Measurements from ENCODE around the gene OR1I1.
A peak's percentile ranks its signal among the peaks of the same experiment; 100 is the strongest.

Gene OR1I1

GRCh38 chr19:15118248-15118647 is 36.2 kb downstream of the OR1I1 start:
- Mint-ChIP-seq H3K36me3 (ENCODE audit: low read depth) (peaks cover 52% of the 10 kb centered on the region), H3K4me3 (no peak overlapping the region), H3K27me3 (ENCODE audit: low read depth) (no peaks in the 10 kb centered on the region), H3K9me3 (no peaks in the 10 kb centered on the region), H3K4me1 (ENCODE audit: low read depth) (no peaks in the 10 kb centered on the region), H3K27ac (no peak overlapping the region)
- no peak for DNase-seq (ENCODE audit: low spot score)

GRCh38 chr19:15118789-15119494 is 36.9 kb downstream of the OR1I1 start:
- Mint-ChIP-seq H3K4me1 (ENCODE audit: low read depth) (no peaks in the 10 kb centered on the region), H3K27me3 (ENCODE audit: low read depth) (no peaks in the 10 kb centered on the region), H3K36me3 (ENCODE audit: low read depth) (peaks cover 53% of the 10 kb centered on the region), H3K4me3 (no peak overlapping the region), H3K27ac (no peak overlapping the region), H3K9me3 (no peaks in the 10 kb centered on the region)
- no peak for DNase-seq (ENCODE audit: low spot score)

DNA sequence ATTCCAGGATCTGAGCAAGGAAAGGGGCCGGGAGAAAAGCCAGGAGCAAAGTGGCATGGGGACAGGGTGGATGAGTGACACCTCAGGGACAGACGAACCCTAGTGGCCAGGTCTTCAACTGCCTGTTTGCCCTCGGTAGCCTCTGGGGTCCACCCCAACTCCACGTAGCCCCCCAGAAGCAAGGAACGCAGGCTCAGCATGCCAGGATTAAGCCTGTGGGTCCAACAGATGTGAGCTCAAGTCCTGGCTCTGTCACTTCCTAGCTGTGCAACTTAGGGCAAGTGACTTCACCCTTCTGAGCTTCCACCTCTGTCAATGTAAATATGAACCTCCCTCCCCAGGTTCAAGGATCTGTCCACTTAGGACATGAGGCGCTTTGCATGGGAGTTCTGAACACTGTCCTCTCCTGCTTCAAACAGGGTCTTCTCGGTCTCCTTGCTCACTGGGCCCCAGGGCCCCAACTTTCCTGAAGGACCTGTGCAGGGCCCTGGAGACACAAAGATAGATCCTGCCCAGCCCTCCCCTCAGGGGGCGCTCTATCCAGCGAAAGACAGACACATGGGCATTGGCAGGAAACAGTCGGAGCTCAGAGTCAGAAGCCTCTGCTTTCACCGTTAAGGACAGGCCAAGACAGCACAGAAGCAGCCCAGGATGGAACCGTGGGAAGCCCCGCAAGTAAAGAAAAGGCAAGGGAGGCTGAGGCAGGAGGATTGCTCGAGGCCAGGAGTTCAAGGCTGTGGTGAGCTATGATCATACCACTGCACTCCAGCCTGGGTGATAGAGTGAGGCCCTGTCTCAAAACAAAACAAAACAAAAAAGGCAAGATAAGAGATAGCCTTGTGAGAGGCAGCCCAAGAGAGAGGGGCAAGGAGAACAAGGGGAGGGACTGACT is 38.4 kb downstream of the OR1I1 start:
- no peak for DNase-seq (ENCODE audit: low spot score)
- Mint-ChIP-seq H3K36me3 (ENCODE audit: low read depth) (peaks cover 49% of the 10 kb centered on the region), H3K4me3 (no peak overlapping the region)

GRCh38 chr19:15122331-15123030 is 40.5 kb downstream of the OR1I1 start:
- H3K4me1 Mint-ChIP-seq (ENCODE audit: low read depth), result peaks cover 12% of the 10 kb centered on the region
- no peak overlapping the region for H3K4me3 Mint-ChIP-seq
- no peaks in the 10 kb centered on the region for H3K27me3 Mint-ChIP-seq (ENCODE audit: low read depth)
- no peak for DNase-seq (ENCODE audit: low spot score)
- H3K9me3 Mint-ChIP-seq, result no peaks in the 10 kb centered on the region
- peaks cover 46% of the 10 kb centered on the region for H3K36me3 Mint-ChIP-seq (ENCODE audit: low read depth)
- no peak overlapping the region for H3K27ac Mint-ChIP-seq

More for the DNA sequence above, 38.4 kb downstream of the OR1I1 start:
- no peaks in the 10 kb centered on the region for H3K27me3 Mint-ChIP-seq (ENCODE audit: low read depth)
- H3K9me3 Mint-ChIP-seq, result no peaks in the 10 kb centered on the region
- H3K27ac Mint-ChIP-seq, result no peak overlapping the region
- peaks cover 6% of the 10 kb centered on the region for H3K4me1 Mint-ChIP-seq (ENCODE audit: low read depth)

- Mint-ChIP-seq H3K4me3 (peak overlapping the region; percentile 97), H3K27ac (no peak overlapping the region), H3K27me3 (ENCODE audit: low read depth) (no peaks in the 10 kb centered on the region), H3K9me3 (no peaks in the 10 kb centered on the region), H3K4me1 (ENCODE audit: low read depth) (peaks cover 12% of the 10 kb centered on the region), H3K36me3 (ENCODE audit: low read depth) (peaks cover 39% of the 10 kb centered on the region)
- DNase-seq (ENCODE audit: low spot score), result no peak
Observed at GRCh38 chr19:15123031-15123890, 41.2 kb downstream of the OR1I1 start.

GRCh38 chr19:15123900-15124299 is 41.9 kb downstream of the OR1I1 start:
- H3K4me1 Mint-ChIP-seq (ENCODE audit: low read depth), result peaks cover 13% of the 10 kb centered on the region
- peak overlapping the region; percentile 97 for H3K4me3 Mint-ChIP-seq
- no peaks in the 10 kb centered on the region for H3K27me3 Mint-ChIP-seq (ENCODE audit: low read depth)
- no peak for DNase-seq (ENCODE audit: low spot score)
- peak overlapping the region; percentile 98 for H3K27ac Mint-ChIP-seq
- H3K9me3 Mint-ChIP-seq, result no peaks in the 10 kb centered on the region
- H3K36me3 Mint-ChIP-seq (ENCODE audit: low read depth), result peaks cover 33% of the 10 kb centered on the region

DNA sequence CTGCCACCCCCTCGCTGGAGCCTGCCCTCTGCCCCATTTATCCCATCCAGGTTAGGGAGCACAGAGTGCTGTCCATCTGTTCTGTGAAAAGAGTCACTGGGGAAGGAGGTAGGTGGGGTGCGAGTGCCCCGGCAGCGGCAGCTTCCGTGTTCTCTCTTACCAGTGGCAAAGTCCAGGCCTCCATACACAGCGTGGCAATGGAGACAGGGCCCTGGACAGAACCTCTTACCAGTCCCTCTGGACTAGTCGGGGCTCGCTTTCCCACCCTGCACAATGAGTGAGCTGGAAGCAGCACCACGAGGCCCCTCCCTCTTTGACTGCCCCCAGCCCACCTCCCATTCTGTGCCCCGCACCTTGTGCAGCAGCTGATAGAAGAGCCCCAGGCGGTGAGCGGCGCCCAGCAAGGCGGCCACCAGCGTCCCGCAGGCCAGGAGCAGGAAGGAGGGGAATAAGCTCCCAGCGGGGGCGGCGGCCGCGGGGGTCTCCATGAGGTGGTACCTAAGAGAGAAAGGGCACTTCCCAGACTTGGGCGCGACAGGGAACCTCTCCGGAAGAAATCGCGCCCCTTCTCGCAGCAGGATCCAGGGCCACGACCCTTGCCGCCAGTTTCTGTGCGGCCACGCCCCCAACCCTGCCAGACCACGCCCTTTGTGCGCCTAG is 42.7 kb downstream of the OR1I1 start:
- H3K4me3 Mint-ChIP-seq, result peak overlapping the region; percentile 97
- no peaks in the 10 kb centered on the region for H3K9me3 Mint-ChIP-seq
- peak overlapping the region; percentile 98 for H3K27ac Mint-ChIP-seq
- DNase-seq (ENCODE audit: low spot score), result no peak
- no peaks in the 10 kb centered on the region for H3K27me3 Mint-ChIP-seq (ENCODE audit: low read depth)
- H3K36me3 Mint-ChIP-seq (ENCODE audit: low read depth), result peaks cover 26% of the 10 kb centered on the region
- peaks cover 18% of the 10 kb centered on the region for H3K4me1 Mint-ChIP-seq (ENCODE audit: low read depth)

GRCh38 chr19:15125232-15126067 is 43.4 kb downstream of the OR1I1 start:
- Mint-ChIP-seq H3K4me3 (peak overlapping the region; percentile 97), H3K27ac (peak overlapping the region; percentile 98), H3K36me3 (ENCODE audit: low read depth) (peaks cover 19% of the 10 kb centered on the region), H3K9me3 (no peaks in the 10 kb centered on the region), H3K27me3 (ENCODE audit: low read depth) (no peaks in the 10 kb centered on the region), H3K4me1 (ENCODE audit: low read depth) (peaks cover 25% of the 10 kb centered on the region)
- DNase-seq (ENCODE audit: low spot score), result peak; percentile 99

- Mint-ChIP-seq H3K36me3 (ENCODE audit: low read depth) (peaks cover 10% of the 10 kb centered on the region), H3K27me3 (ENCODE audit: low read depth) (no peaks in the 10 kb centered on the region), H3K27ac (no peak overlapping the region), H3K9me3 (no peaks in the 10 kb centered on the region), H3K4me3 (peak overlapping the region; percentile 21), H3K4me1 (ENCODE audit: low read depth) (peaks cover 25% of the 10 kb centered on the region)
- DNase-seq (ENCODE audit: low spot score), result no peak
Observed at GRCh38 chr19:15126131-15126910, 44.3 kb downstream of the OR1I1 start.

DNA sequence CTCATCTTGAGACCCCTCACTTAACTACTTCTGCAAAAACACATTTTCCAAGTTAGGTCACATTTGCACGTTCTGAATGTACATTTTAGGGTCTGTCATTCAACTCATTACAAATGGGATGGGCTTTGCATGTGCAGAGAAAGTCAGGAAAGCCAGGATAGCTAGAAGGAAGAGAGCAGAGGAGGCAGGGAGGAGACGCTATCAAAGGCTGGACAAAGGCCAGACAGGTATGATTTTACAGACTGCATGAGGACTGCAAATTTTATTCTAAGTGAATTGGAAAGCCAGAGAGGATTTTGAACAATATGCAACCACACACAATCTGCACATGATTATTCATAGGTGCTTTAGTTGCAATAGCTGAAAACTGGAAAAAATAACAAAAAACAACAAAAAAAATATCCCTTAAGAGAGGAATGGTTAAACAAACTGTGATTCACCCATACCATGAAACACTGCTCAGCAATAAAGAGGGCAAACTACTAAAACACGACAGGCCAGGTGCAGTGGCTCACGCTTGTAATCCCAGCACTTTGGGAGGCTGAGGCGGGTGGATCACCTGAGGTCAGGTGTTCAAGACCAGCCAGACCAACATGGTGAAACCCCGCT is 46.3 kb downstream of the OR1I1 start:
- no peaks in the 10 kb centered on the region for H3K9me3 Mint-ChIP-seq
- H3K27ac Mint-ChIP-seq, result no peak overlapping the region
- DNase-seq (ENCODE audit: low spot score), result no peak
- H3K36me3 Mint-ChIP-seq (ENCODE audit: low read depth), result peaks cover under 1% of the 10 kb centered on the region
- no peaks in the 10 kb centered on the region for H3K27me3 Mint-ChIP-seq (ENCODE audit: low read depth)
- peaks cover 25% of the 10 kb centered on the region for H3K4me1 Mint-ChIP-seq (ENCODE audit: low read depth)
- H3K4me3 Mint-ChIP-seq, result no peak overlapping the region

DNA sequence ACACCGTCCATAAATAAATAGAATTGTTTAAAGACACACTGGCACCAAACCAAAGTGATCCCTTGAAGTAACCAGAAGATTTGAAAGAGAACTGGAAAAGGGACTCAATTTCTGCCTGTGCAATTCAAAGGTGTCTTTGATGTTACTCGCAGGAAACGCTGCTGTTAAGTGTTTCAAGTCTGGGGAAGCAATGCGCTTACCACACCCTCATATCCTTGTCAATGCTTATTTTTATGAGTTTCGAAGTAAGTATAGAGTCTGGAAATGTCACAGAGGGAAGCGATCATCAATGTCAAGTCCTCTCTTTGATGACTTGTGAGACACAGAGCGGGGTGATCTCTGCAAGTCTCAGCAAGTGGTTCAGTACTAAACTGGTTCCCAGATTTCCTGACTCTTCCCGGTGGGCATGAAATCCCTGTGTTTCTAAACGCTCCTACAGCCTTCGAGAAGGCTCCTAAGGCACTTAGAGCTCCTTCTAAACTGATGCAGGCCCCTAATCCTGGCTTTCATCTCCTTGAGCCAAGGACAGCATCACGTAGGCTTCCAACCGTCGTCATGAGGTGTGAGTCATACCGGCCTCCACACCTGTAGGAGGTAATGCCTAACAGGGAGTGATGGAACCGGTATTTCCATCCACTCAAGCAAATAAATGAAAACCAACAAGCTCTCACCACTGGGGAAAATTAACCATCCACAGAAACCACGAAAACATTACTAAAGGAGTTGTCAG is 48.0 kb downstream of the OR1I1 start:
- DNase-seq (ENCODE audit: low spot score), result peak; percentile 32
- H3K9me3 Mint-ChIP-seq, result no peaks in the 10 kb centered on the region
- peak overlapping the region; percentile 77 for H3K27ac Mint-ChIP-seq
- no peaks in the 10 kb centered on the region for H3K27me3 Mint-ChIP-seq (ENCODE audit: low read depth)
- H3K4me3 Mint-ChIP-seq, result peak overlapping the region; percentile 34
- H3K36me3 Mint-ChIP-seq (ENCODE audit: low read depth), result no peaks in the 10 kb centered on the region
- H3K4me1 Mint-ChIP-seq (ENCODE audit: low read depth), result peaks cover 19% of the 10 kb centered on the region

Measured in T-helper 2 cell treated with Interferon-gamma antibody and Interleukin-4, amounts not matched to agents 5 μg/mL and 100 μg/mL, for 36 hours (primary cell).